Ovary (tissue), 3 donors: Measurements from ENCODE around the gene GLI3.

Experiments used
- POLR2A ChIP-seq: fragments of 450-650 bp; IDR thresholded peaks from one replicate; pipeline ENCODE4 v1.6.1; 2017; ENCODE audit warnings: antibody characterized with exemption, mild to moderate bottlenecking, moderate library complexity
- TF ChIP-seq, protein P1 (sequence below), 3 donors: fragments of 450-650 bp in 2 of 3; fragments of 200-600 bp in 1 of 3; IDR thresholded peaks; one replicate each; pipeline versions ENCODE4 v1.5.1 to v1.8.0; 2016 to 2022; ENCODE audit warnings: antibody characterized with exemption in 3 of 3, mild to moderate bottlenecking in 1 of 3
- donor health status: DM: no; HTN: no; CAD: no.

DNA sequence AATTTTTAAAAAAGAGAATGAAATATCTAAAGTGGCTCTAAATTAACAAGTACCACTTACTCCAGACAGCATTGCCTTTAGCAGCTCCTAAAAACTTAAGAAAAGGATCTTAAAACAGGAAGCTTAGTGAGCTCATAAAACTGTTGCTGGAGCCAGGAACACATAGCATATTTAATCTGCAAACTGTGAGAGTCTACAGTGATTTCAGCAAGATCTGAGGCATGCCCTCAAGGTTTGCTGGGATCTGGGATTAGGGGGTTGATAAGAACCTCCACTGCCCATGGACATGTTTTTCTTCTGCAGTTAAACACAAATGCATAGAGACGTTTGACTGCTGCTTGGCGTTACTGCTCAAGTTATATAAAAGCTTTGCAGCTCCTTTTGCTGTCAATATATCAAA is 3.8 kb downstream of the GLI3 start:
- TF ChIP-seq, protein P1, sequence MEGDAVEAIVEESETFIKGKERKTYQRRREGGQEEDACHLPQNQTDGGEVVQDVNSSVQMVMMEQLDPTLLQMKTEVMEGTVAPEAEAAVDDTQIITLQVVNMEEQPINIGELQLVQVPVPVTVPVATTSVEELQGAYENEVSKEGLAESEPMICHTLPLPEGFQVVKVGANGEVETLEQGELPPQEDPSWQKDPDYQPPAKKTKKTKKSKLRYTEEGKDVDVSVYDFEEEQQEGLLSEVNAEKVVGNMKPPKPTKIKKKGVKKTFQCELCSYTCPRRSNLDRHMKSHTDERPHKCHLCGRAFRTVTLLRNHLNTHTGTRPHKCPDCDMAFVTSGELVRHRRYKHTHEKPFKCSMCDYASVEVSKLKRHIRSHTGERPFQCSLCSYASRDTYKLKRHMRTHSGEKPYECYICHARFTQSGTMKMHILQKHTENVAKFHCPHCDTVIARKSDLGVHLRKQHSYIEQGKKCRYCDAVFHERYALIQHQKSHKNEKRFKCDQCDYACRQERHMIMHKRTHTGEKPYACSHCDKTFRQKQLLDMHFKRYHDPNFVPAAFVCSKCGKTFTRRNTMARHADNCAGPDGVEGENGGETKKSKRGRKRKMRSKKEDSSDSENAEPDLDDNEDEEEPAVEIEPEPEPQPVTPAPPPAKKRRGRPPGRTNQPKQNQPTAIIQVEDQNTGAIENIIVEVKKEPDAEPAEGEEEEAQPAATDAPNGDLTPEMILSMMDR (IDR thresholded peaks at IDR 0.05): no peak
- TF ChIP-seq POLR2A: no peak
